GM23248 (cell line): ENCODE measurements around the gene KCNMA1.

Experiments used
- EZH2 ChIP-seq: fragments of 200-600 bp; sonication (generic); IDR thresholded peaks from 2 replicates; pipeline ENCODE4 v1.6.1; 2018; ENCODE audit warnings: antibody characterized with exemption, mild to moderate bottlenecking; ENCODE audit not compliant: insufficient read depth, poor library complexity, severe bottlenecking
- EZH2phosphoT487 ChIP-seq: fragments of 200-600 bp; sonication (generic); IDR thresholded peaks from 2 replicates; pipeline ENCODE4 v1.6.1; 2018; ENCODE audit warnings: antibody characterized with exemption, moderate library complexity, mild to moderate bottlenecking, low read depth; ENCODE audit not compliant: insufficient read depth

DNA sequence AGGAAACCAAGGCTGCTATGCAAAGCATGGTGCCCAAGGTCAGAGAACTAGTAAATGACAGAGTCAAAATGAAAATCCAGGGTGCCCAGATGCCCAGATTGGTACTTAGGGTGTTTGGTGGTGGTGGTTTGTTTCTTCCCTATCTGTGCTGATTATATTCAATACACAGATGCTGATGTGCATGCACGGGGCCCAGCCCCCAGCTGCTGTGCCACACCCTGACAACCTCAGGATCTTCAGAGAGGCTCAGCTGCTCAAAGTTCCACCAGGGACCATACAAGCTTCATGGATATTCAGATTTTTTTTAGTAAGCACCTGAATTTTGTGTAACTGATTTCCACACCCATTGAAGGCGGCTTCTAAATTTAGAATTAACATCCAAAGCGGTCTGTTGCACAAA is 75.6 kb downstream of the KCNMA1 start:
- TF ChIP-seq EZH2, result no peak
- no peak for TF ChIP-seq EZH2phosphoT487
